ENCODE measurements around the gene HES3. TPM values are rescaled to one million over a fixed set of nuclear protein-coding genes. Genes with fewer than 3 reads are reported as not detected.

HES3 gene
- polyA plus RNA-seq, 1 of the 3 experiments (the other 2 are of a cell fraction): not detected

- WGBS (ENCODE audit: low lambda C conversion rate): 82% methylated on average over 11 of the region's 20 CpGs
- Histone ChIP-seq H3K9me2 (no peaks in the 10 kb centered on the region), H3K27me3 (ENCODE audit: insufficient read depth) (no peaks in the 10 kb centered on the region), H3K9ac (no peak overlapping the region), H3K4me2 (no peak overlapping the region), H4K20me1 (ENCODE audit: insufficient read depth) (peaks cover 3% of the 10 kb centered on the region; the same call in 1 of the 2 replicates), H3K36me3 (replicated peaks in 1 of 2; ENCODE audit: control insufficient read depth in 1 of 2, insufficient read depth in 2 of 2, low read length in 1 of 2) (no peaks in the 10 kb centered on the region), H2AFZ (ENCODE audit: low read depth) (no peak overlapping the region), H3K27ac (ENCODE audit: low read depth in 2 of 2, low read length in 1 of 2) (no peak overlapping the region), H3F3A (replicated peaks; ENCODE audit: insufficient read depth) (no peaks in the 10 kb centered on the region), H3K79me2 (ENCODE audit: insufficient read depth) (no peaks in the 10 kb centered on the region), H3K4me3 (ENCODE audit: low read depth in 2 of 2, low read length in 1 of 2) (no peak overlapping the region), H3K4me1 (ENCODE audit: control insufficient read depth in 1 of 2, insufficient read depth in 2 of 2, low read depth in 1 of 2, low read length in 1 of 2) (no peaks in the 10 kb centered on the region; a peak in 1 of 4 replicates), H3K9me3 (no peaks in the 10 kb centered on the region)
- ChIA-PET CTCF (interaction anchor here (1.0 to 7.4 kb wide), 8 partner anchors 72 to 197 kb away, joined by 3 to 100 read pairs (median 4); no protein-coding TSS in a partner anchor), POLR2A (interaction anchor here (0.7 kb wide), 1 partner anchor 124 kb away, joined by 3 read pairs; no protein-coding TSS in a partner anchor)
- no peak for DNase-seq
- TF ChIP-seq SIN3A (IDR thresholded peaks at IDR 0.05; ENCODE audit: borderline replicate concordance, low read depth, low read length) (no peak), MXI1 (IDR thresholded peaks at IDR 0.05; ENCODE audit: low read depth, low read length) (no peak), RFX5 (IDR thresholded peaks at IDR 0.05; ENCODE audit: low read length) (no peak), EZH2phosphoT487 (IDR thresholded peaks at IDR 0.05; ENCODE audit: borderline replicate concordance, low read depth) (no peak), ELF1 (IDR thresholded peaks at IDR 0.05) (no peak), TCF12 (IDR thresholded peaks at IDR 0.05) (no peak), SMC3 (IDR thresholded peaks at IDR 0.05; ENCODE audit: low read depth, low read length) (no peak), ZBTB33 (IDR thresholded peaks at IDR 0.05; ENCODE audit: borderline replicate concordance, low read depth) (no peak), RAD21 (IDR thresholded peaks at IDR 0.05; ENCODE audit: low read length) (no peak), NRF1 (IDR thresholded peaks at IDR 0.05; ENCODE audit: low read depth, low read length) (no peak), TEAD4 (IDR thresholded peaks at IDR 0.05; ENCODE audit: borderline replicate concordance, insufficient read depth) (no peak), MAX (IDR thresholded peaks at IDR 0.05; ENCODE audit: low read depth) (no peak)
- TF ChIP-seq, protein P1, sequence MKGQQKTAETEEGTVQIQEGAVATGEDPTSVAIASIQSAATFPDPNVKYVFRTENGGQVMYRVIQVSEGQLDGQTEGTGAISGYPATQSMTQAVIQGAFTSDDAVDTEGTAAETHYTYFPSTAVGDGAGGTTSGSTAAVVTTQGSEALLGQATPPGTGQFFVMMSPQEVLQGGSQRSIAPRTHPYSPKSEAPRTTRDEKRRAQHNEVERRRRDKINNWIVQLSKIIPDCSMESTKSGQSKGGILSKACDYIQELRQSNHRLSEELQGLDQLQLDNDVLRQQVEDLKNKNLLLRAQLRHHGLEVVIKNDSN (IDR thresholded peaks at IDR 0.05; ENCODE audit: borderline replicate concordance, low read depth): no peak
These were observed 735 bp upstream of the HES3 start for GRCh38 chr1:6243053-6243834.
